H9 (cell line): Measurements from ENCODE around the gene NEXN. TPM values are rescaled to one million over a fixed set of nuclear protein-coding genes. Genes with fewer than 3 reads are reported as not detected.

Experiments
- DNase-seq: peaks from one replicate; pipeline ENCODE4 v3.0.0-alpha.2; 2017
- H2AFZ ChIP-seq: one replicate; pipeline ENCODE4 v1.6.1; 2013; ENCODE audit warnings: mild to moderate bottlenecking, low read length, control low read depth, moderate library complexity
- H2AK5ac ChIP-seq: 2 replicates; pipeline ENCODE4 v1.6.1; 2013; ENCODE audit warnings: low read length, control low read depth, mixed read lengths; ENCODE audit not compliant: insufficient read length
- H2BK120ac ChIP-seq: one replicate; pipeline ENCODE4 v1.6.1; 2013; ENCODE audit warnings: low read depth, mild to moderate bottlenecking, low read length, control low read depth, inconsistent platforms; ENCODE audit not compliant: poor library complexity, severe bottlenecking
- H2BK12ac ChIP-seq: 2 replicates; pipeline ENCODE4 v1.6.1; 2013; ENCODE audit warnings: low read length, control low read depth, mixed read lengths, low read depth; ENCODE audit not compliant: insufficient read length
- H2BK15ac ChIP-seq: 2 replicates; pipeline ENCODE4 v1.6.1; 2013; ENCODE audit warnings: low read depth, low read length, control low read depth
- H2BK20ac ChIP-seq: one replicate; pipeline ENCODE4 v1.6.1; 2013; ENCODE audit warnings: low read depth, mild to moderate bottlenecking, low read length, control low read depth, inconsistent platforms; ENCODE audit not compliant: poor library complexity, severe bottlenecking
- H2BK5ac ChIP-seq: 2 replicates; pipeline ENCODE4 v1.6.1; 2013; ENCODE audit warnings: low read length, control low read depth, mixed read lengths; ENCODE audit not compliant: insufficient read length
- H3K14ac ChIP-seq: 2 replicates; pipeline ENCODE4 v1.6.1; 2013; ENCODE audit warnings: low read length, control low read depth; ENCODE audit not compliant: insufficient read depth
- H3K18ac ChIP-seq: 2 replicates; pipeline ENCODE4 v1.6.1; 2013; ENCODE audit warnings: low read depth, mild to moderate bottlenecking, mixed read lengths, low read length, control low read depth; ENCODE audit not compliant: insufficient read length
- H3K23ac ChIP-seq: 2 replicates; pipeline ENCODE4 v1.6.1; 2013; ENCODE audit warnings: low read length, control low read depth, mixed read lengths, low read depth; ENCODE audit not compliant: insufficient read length
- H3K23me2 ChIP-seq: 2 replicates; pipeline ENCODE4 v1.6.1; 2013; ENCODE audit warnings: low read depth, mild to moderate bottlenecking, mixed read lengths, low read length, control low read depth; ENCODE audit not compliant: insufficient read length, poor library complexity, severe bottlenecking
- H3K27ac ChIP-seq: 2 replicates; pipeline ENCODE4 v1.5.1; 2013; ENCODE audit warnings: low read length, control low read depth, mixed read lengths, low read depth; ENCODE audit not compliant: insufficient read length
- H3K27me3 ChIP-seq: 2 replicates; pipeline ENCODE4 v1.6.1; 2013; ENCODE audit warnings: low read length, control low read depth, inconsistent platforms; ENCODE audit not compliant: insufficient read depth
- H3K4ac ChIP-seq: 2 replicates; pipeline ENCODE4 v1.6.1; 2013; ENCODE audit warnings: low read depth, mild to moderate bottlenecking, control low read depth, inconsistent platforms, low read length, moderate library complexity
- H3K4me1 ChIP-seq: 2 replicates; pipeline ENCODE4 v1.6.1; 2013; ENCODE audit warnings: low read length, control low read depth, inconsistent platforms; ENCODE audit not compliant: insufficient read depth
- H3K4me2 ChIP-seq: 2 replicates; pipeline ENCODE4 v1.6.1; 2013; ENCODE audit warnings: low read length, control low read depth, mixed read lengths; ENCODE audit not compliant: insufficient read length, insufficient read depth
- H3K56ac ChIP-seq: 2 replicates; pipeline ENCODE4 v1.6.1; 2013; ENCODE audit warnings: low read depth, mild to moderate bottlenecking, mixed read lengths, low read length, control low read depth; ENCODE audit not compliant: insufficient read length
- H3K79me1 ChIP-seq: 2 replicates; pipeline ENCODE4 v1.6.1; 2013; ENCODE audit warnings: low read depth, mild to moderate bottlenecking, moderate library complexity, low read length, control low read depth, inconsistent platforms; ENCODE audit not compliant: insufficient read depth, poor library complexity, severe bottlenecking
- H3K79me2 ChIP-seq: 2 replicates; pipeline ENCODE4 v1.6.1; 2013; ENCODE audit warnings: low read length, control low read depth, inconsistent platforms; ENCODE audit not compliant: insufficient read depth
- H3K9ac ChIP-seq: 2 replicates; pipeline ENCODE4 v1.6.1; 2013; ENCODE audit warnings: low read length, control low read depth, mixed read lengths; ENCODE audit not compliant: insufficient read length; ENCODE audit errors: extremely low read depth
- H3K9me3 ChIP-seq: one replicate; pipeline ENCODE4 v1.6.1; 2013; ENCODE audit warnings: low read depth, low read length, inconsistent platforms; ENCODE audit not compliant: control insufficient read depth
- H3T11ph ChIP-seq: one replicate; pipeline ENCODE4 v1.6.1; 2013; ENCODE audit warnings: mild to moderate bottlenecking, low read length, control low read depth, inconsistent platforms
- H4K20me1 ChIP-seq: one replicate; pipeline ENCODE4 v1.6.1; 2013; ENCODE audit not compliant: control insufficient read depth, insufficient read length, insufficient read depth
- H4K5ac ChIP-seq: 2 replicates; pipeline ENCODE4 v1.6.1; 2013; ENCODE audit warnings: low read depth, mild to moderate bottlenecking, mixed read lengths, low read length, control low read depth; ENCODE audit not compliant: insufficient read length
- H4K8ac ChIP-seq: replicated peaks from 2 replicates; pipeline ENCODE4 v1.6.1; 2013; ENCODE audit warnings: low read length, control low read depth, mixed read lengths, low read depth; ENCODE audit not compliant: insufficient read length
- H4K91ac ChIP-seq: 2 replicates; pipeline ENCODE4 v1.6.1; 2013; ENCODE audit warnings: low read depth, mild to moderate bottlenecking, moderate library complexity, mixed read lengths, low read length, control low read depth; ENCODE audit not compliant: insufficient read length
- H3K27ac Mint-ChIP-seq, 3 experiments: 2 replicates in 2 of 3; 3 replicates in 1 of 3; pipeline ENCODE4 v1.8.0; 2020 to 2021; ENCODE audit warnings: mixed read lengths in 3 of 3, mild to moderate bottlenecking in 1 of 3, moderate library complexity in 1 of 3
- H3K27me3 Mint-ChIP-seq: 2 replicates; pipeline ENCODE4 v1.8.0; 2021; ENCODE audit warnings: low read depth, mild to moderate bottlenecking, moderate library complexity, mixed read lengths
- H3K36me3 Mint-ChIP-seq, 3 experiments: 2 replicates in 2 of 3; 3 replicates in 1 of 3; pipeline ENCODE4 v1.8.0; 2020 to 2021; ENCODE audit warnings: low read depth in 3 of 3, mixed read lengths in 3 of 3; ENCODE audit not compliant: insufficient read depth in 1 of 3
- H3K4me1 Mint-ChIP-seq, 2 experiments: 2 replicates each; pipeline ENCODE4 v1.8.0; 2020; ENCODE audit warnings: mixed read lengths in 2 of 2
- H3K4me3 Mint-ChIP-seq, 2 experiments: 2 replicates in 1 of 2; 3 replicates in 1 of 2; pipeline ENCODE4 v1.8.0; 2020 to 2021; ENCODE audit warnings: mild to moderate bottlenecking in 2 of 2, mixed read lengths in 2 of 2, moderate library complexity in 1 of 2
- H3K9me3 Mint-ChIP-seq, 2 experiments: 2 replicates in 1 of 2; 3 replicates in 1 of 2; pipeline ENCODE4 v1.8.0; 2020; ENCODE audit warnings: mild to moderate bottlenecking in 2 of 2, mixed read lengths in 2 of 2, moderate library complexity in 1 of 2
- CTCF ChIP-seq: fragments of 200-600 bp; sonication (generic); conservative IDR thresholded peaks from 3 replicates; pipeline ENCODE4 v1.8.0; 2021; ENCODE audit warnings: antibody characterized with exemption, mild to moderate bottlenecking
- WGBS: extraction: QIAGEN DNeasy Blood & Tissue Kit; methylation state at CpG from one replicate; pipeline ENCODE4 v1.1.7; 2013; ENCODE audit warnings: missing lambda C conversion rate, low lambda C conversion rate, mixed read lengths; ENCODE audit not compliant: insufficient read length; ENCODE audit errors: extremely low coverage; 5-methylcytosine and 5-hydroxymethylcytosine counted together
- total RNA-seq: library from RNA; stranded (reverse); gene quantifications from 2 replicates; pipeline ENCODE4 v1.2.1, GENCODE V29; 2021

NEXN gene
- total RNA-seq, 1 experiment from 2014 or later, result 3.2 TPM

GRCh38 chr1:77958850-77959249 is 70.4 kb downstream of the NEXN start:
- H2BK15ac ChIP-seq, result no peak overlapping the region
- H3K9ac ChIP-seq, result no peak overlapping the region
- H3K18ac ChIP-seq, result no peak overlapping the region
- DNase-seq, result no peak
- no peak overlapping the region for H3K14ac ChIP-seq
- H2AFZ ChIP-seq, result no peak overlapping the region
- no peak overlapping the region for H2BK5ac ChIP-seq
- H3K4me2 ChIP-seq, result no peak overlapping the region
- Mint-ChIP-seq H3K36me3 (peaks cover 62 to 91% (median 91%) of the 10 kb centered on the region in 3 experiments), H3K4me3 (no peak overlapping the region), H3K27me3 (no peaks in the 10 kb centered on the region), H3K27ac (peak overlapping the region in 1 of 3 experiments; percentile 2; a peak in 1 of 7 replicates), H3K9me3 (no peaks in the 10 kb centered on the region), H3K4me1 (no peaks in the 10 kb centered on the region)
- H2BK12ac ChIP-seq, result no peak overlapping the region
- H3K79me2 ChIP-seq, result no peaks in the 10 kb centered on the region
- H3K23ac ChIP-seq, result no peak overlapping the region
- no peaks in the 10 kb centered on the region for H3K4me1 ChIP-seq
- TF ChIP-seq CTCF, result no peak
- H3K27me3 ChIP-seq, result no peaks in the 10 kb centered on the region
- H2BK120ac ChIP-seq, result no peak overlapping the region
- H3K23me2 ChIP-seq, result no peaks in the 10 kb centered on the region
- H2AK5ac ChIP-seq, result no peak overlapping the region
- H4K20me1 ChIP-seq, result no peaks in the 10 kb centered on the region
- H4K91ac ChIP-seq, result no peak overlapping the region
- no peak overlapping the region for H3K56ac ChIP-seq
- H3K79me1 ChIP-seq, result peaks cover 7% of the 10 kb centered on the region
- no peak overlapping the region for H3K27ac ChIP-seq
- no peak overlapping the region for H4K8ac ChIP-seq
- no peaks in the 10 kb centered on the region for H3K9me3 ChIP-seq
- no CpG with 5 or more reads among the region's 2 CpGs for WGBS
- no peak overlapping the region for H3T11ph ChIP-seq
- no peak overlapping the region for H3K4ac ChIP-seq
- H4K5ac ChIP-seq, result no peak overlapping the region
- no peak overlapping the region for H2BK20ac ChIP-seq
